ENCODE measurements around the gene A2M.

GRCh38 chr12:9070351-9070750, 45.4 kb downstream of the A2M start:
- TF ChIP-seq CTCF (conservative IDR thresholded peaks at IDR 0.05; ENCODE audit: low read depth in 2 of 2) = no peak
- TF ChIP-seq EZH2 (IDR thresholded peaks at IDR 0.05; ENCODE audit: low read depth, unreplicated experiment) = no peak
- TF ChIP-seq EZH2phosphoT487 (IDR thresholded peaks at IDR 0.05; ENCODE audit: unreplicated experiment) = no peak
- no peak for TF ChIP-seq POLR2AphosphoS5 (IDR thresholded peaks at IDR 0.05; ENCODE audit: low read depth)
- TF ChIP-seq REST (IDR thresholded peaks at IDR 0.05; ENCODE audit: unreplicated experiment) = no peak

Measured in GM23338 (cell line).